B cell (primary cell): ENCODE results near the gene NR5A1.

Experiments used
- EZH2 ChIP-seq: IDR thresholded peaks from 2 replicates; pipeline ENCODE4 v1.6.1; 2012; ENCODE audit warnings: borderline replicate concordance, low read depth, mild to moderate bottlenecking, moderate library complexity, low read length; ENCODE audit not compliant: insufficient read depth, poor library complexity, severe bottlenecking
- TF ChIP-seq, protein P1 (sequence below): fragments of 200-600 bp; IDR thresholded peaks from one replicate; pipeline ENCODE4 v1.8.0; 2022; ENCODE audit warnings: antibody characterized with exemption, mild to moderate bottlenecking

- TF ChIP-seq, protein P1, sequence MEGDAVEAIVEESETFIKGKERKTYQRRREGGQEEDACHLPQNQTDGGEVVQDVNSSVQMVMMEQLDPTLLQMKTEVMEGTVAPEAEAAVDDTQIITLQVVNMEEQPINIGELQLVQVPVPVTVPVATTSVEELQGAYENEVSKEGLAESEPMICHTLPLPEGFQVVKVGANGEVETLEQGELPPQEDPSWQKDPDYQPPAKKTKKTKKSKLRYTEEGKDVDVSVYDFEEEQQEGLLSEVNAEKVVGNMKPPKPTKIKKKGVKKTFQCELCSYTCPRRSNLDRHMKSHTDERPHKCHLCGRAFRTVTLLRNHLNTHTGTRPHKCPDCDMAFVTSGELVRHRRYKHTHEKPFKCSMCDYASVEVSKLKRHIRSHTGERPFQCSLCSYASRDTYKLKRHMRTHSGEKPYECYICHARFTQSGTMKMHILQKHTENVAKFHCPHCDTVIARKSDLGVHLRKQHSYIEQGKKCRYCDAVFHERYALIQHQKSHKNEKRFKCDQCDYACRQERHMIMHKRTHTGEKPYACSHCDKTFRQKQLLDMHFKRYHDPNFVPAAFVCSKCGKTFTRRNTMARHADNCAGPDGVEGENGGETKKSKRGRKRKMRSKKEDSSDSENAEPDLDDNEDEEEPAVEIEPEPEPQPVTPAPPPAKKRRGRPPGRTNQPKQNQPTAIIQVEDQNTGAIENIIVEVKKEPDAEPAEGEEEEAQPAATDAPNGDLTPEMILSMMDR: no peak
- TF ChIP-seq EZH2: no peak
These were observed 48.8 kb downstream of the NR5A1 start for GRCh38 chr9:124458441-124458840.
